T-cell (primary cell): ENCODE results near the gene NAA40. TPM values are rescaled to one million over a fixed set of nuclear protein-coding genes. Genes with fewer than 3 reads are reported as not detected.

Source experiments
- ATAC-seq, 4 experiments: fragments of 200-7000 bp in 3 of 4; fragments of 150-1000 bp in 1 of 4; cut with Tn5 transposase; replicated peaks in 1 of 4; 1 replicate in 3 of 4; 2 replicates in 1 of 4; pipeline ENCODE4 v1.10.0; 2021; ENCODE audit warnings: moderate library complexity in 3 of 4, mild to moderate bottlenecking in 2 of 4, moderate number of reproducible peaks in 1 of 4
- CTCF ChIA-PET, 2 donors: fragments of 300-600 bp; sonication (Branson Sonifier 250); formaldehyde crosslinking; loops; one replicate each; lab custom pipeline; 2022; ENCODE audit warnings: antibody characterized with exemption in 2 of 2; lab: Charles Lee
- POLR2A ChIA-PET, 2 donors: fragments of 300-600 bp; sonication (Branson Sonifier 250); formaldehyde crosslinking; loops; one replicate each; lab custom pipeline; 2022; ENCODE audit warnings: antibody characterized with exemption in 2 of 2; lab: Charles Lee
- DNase-seq, 35 experiments: peaks; one replicate each; pipeline versions ENCODE4 v3.0.0 to v3.0.0-alpha.2; 2013 to 2023
- H3K27ac ChIP-seq: one replicate; pipeline ENCODE4 v1.5.1; 2013; ENCODE audit warnings: low read length
- H3K27me3 ChIP-seq, 2 experiments: replicated peaks in 1 of 2; 1 replicate in 1 of 2; 2 replicates in 1 of 2; pipeline versions ENCODE4 v1.6.1 to v1.7.0; 2013; ENCODE audit warnings: low read length in 1 of 2, mixed read lengths in 1 of 2; ENCODE audit not compliant: control insufficient read depth in 2 of 2, insufficient read depth in 2 of 2; ENCODE audit errors: extremely low read depth in 1 of 2
- H3K36me3 ChIP-seq, 2 donors: 1 replicate in 1 of 2; 2 replicates in 1 of 2; pipeline versions ENCODE4 v1.6.1 to v1.7.0; 2013; ENCODE audit warnings: low read length in 1 of 2; ENCODE audit not compliant: control insufficient read depth in 2 of 2, insufficient read depth in 1 of 2; ENCODE audit errors: extremely low read depth in 1 of 2
- H3K4me1 ChIP-seq, 2 experiments: 1 replicate in 1 of 2; 2 replicates in 1 of 2; pipeline versions ENCODE4 v1.6.1 to v1.7.0; 2013; ENCODE audit warnings: low read length in 2 of 2, mixed read lengths in 1 of 2; ENCODE audit not compliant: insufficient read depth in 2 of 2, control insufficient read depth in 1 of 2; ENCODE audit errors: extremely low read depth in 1 of 2
- H3K4me3 ChIP-seq, 2 donors: 1 replicate in 1 of 2; 2 replicates in 1 of 2; pipeline versions ENCODE4 v1.5.1 to v1.7.0; 2013; ENCODE audit warnings: mild to moderate bottlenecking in 2 of 2, low read length in 1 of 2, moderate library complexity in 1 of 2; ENCODE audit not compliant: control insufficient read depth in 1 of 2; ENCODE audit errors: extremely low read depth in 1 of 2
- H3K9me3 ChIP-seq: 2 replicates; pipeline ENCODE4 v1.7.0; 2013
- H3K27ac Mint-ChIP-seq, 2 donors: one replicate each; pipeline ENCODE4 v1.8.0; 2020 to 2021; ENCODE audit warnings: mild to moderate bottlenecking in 2 of 2, mixed read lengths in 2 of 2
- H3K27me3 Mint-ChIP-seq, 2 donors: one replicate each; pipeline ENCODE4 v1.8.0; 2021 to 2022; ENCODE audit warnings: mixed read lengths in 2 of 2
- H3K36me3 Mint-ChIP-seq: one replicate; pipeline ENCODE4 v1.8.0; 2021; ENCODE audit warnings: mixed read lengths
- H3K4me1 Mint-ChIP-seq, 3 donors: one replicate each; pipeline ENCODE4 v1.8.0; 2020 to 2022; ENCODE audit warnings: mixed read lengths in 3 of 3, mild to moderate bottlenecking in 1 of 3
- H3K4me3 Mint-ChIP-seq, 3 donors: one replicate each; pipeline ENCODE4 v1.8.0; 2020 to 2022; ENCODE audit warnings: mild to moderate bottlenecking in 3 of 3, mixed read lengths in 3 of 3, moderate library complexity in 3 of 3
- H3K9me3 Mint-ChIP-seq, 3 donors: one replicate each; pipeline ENCODE4 v1.8.0; 2020 to 2022; ENCODE audit warnings: mixed read lengths in 3 of 3
- WGBS: methylation state at CpG from one replicate; pipeline ENCODE4 v1.1.5; 2013; ENCODE audit warnings: missing lambda C conversion rate; ENCODE audit not compliant: insufficient coverage; 5-methylcytosine and 5-hydroxymethylcytosine counted together
- total RNA-seq, 35 experiments: library from RNA in 6 of 35; stranded (reverse) in 6 of 35; fragments of 120-200 nt in 1 of 35; gene quantifications; one replicate each; pipeline versions ENCODE4 v1.2.1 to v1.2.4 and lab custom pipeline; 2013 to 2026

The NAA40 gene
- total RNA-seq, 5 donors from 2014 or later (not counting 1 experiment from before 2014, with no cell fraction given): 19.0 to 27.5 (median 23.5) TPM

DNA sequence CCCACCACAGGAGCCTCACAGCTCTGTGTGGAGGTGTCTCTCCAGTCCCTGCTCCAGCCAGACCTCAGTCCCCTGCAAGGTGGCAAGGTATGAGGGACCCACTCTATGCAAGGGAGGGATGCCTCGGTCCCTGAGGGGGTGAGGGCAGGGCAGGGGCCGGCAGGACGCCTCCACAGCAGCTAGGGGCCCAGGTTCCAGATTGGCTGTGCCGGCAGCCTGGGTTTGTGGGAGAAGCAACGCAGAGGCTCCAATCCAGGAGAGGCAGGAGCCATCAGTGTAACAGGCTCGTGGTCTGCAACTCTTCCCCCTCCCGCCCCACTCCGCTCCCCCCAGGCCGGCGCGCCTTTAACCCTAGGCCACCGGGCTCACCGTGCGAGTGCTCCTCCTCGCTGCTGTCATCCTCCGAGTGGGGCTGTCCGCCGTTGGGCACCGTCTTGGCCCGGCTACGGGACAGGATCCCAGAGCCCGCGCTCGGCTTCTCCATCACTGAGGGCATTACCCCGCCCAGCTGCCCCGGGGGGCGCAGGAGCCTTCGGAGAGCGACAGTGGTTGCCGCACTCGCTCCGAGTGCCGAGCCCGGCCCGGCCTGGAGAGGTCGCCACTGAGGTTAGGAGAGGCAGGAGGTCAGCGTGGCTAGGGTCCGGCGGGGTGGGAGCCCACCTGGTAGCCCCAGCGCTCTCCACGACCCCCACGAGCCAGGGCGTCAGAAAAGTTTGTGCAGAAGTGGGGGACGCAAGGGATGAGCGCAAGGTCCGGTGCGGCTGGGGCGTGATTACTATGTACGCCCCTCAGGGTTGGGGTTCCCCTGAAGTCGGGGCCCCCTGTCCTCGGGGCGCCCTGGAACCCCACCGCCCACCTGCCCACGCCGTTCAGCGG, 22.6 kb upstream of the NAA40 start:
- Histone ChIP-seq H3K36me3 (no peaks in the 10 kb centered on the region), H3K27ac (no peak overlapping the region), H3K9me3 (no peaks in the 10 kb centered on the region), H3K4me3 (peak overlapping the region; percentile 54 to 67), H3K27me3 (peaks cover 0 to 28% of the 10 kb centered on the region in 2 experiments), H3K4me1 (peaks cover 9 to 51% of the 10 kb centered on the region in 2 experiments)
- no peak overlapping the region for H3K27ac Mint-ChIP-seq
- ATAC-seq (peak in 3 of 4 experiments; percentile 27 to 34 (median 30)), DNase-seq (peak in 10 of 35 experiments; percentile 14 to 38 (median 28))
- H3K9me3 Mint-ChIP-seq: no peaks in the 10 kb centered on the region
- 4% methylated on average over 43 of the region's 56 CpGs for WGBS
- H3K4me1 Mint-ChIP-seq: peaks cover 15 to 26% (median 17%) of the 10 kb centered on the region in 3 donors
- peak overlapping the region; percentile 70 to 82 (median 78) for H3K4me3 Mint-ChIP-seq
- H3K36me3 Mint-ChIP-seq: no peaks in the 10 kb centered on the region
- ChIA-PET POLR2A (interaction anchor here in 1 of 2 donors (0.6 kb wide), 2 partner anchors 108 to 166 kb away, joined by 3 to 5 read pairs; no protein-coding TSS in a partner anchor), CTCF (no interaction called here)
- no peaks in the 10 kb centered on the region for H3K27me3 Mint-ChIP-seq

GRCh38 chr11:63916837-63917691, 21.7 kb upstream of the NAA40 start, which contains the start of gene RCOR2:
Gene RCOR2 (minus strand): TSS chr11:63917164. CDS start chr11:63916456, 708 bp downstream.
- Mint-ChIP-seq H3K27ac (peak within 1 kb of the TSS in 1 of 2 donors; percentile 52), H3K4me3 (peak within 1 kb of the TSS; percentile 72 to 82 (median 78)), H3K4me1 (peaks cover 15 to 26% (median 17%) of the 10 kb centered on the region in 3 donors), H3K36me3 (no peaks in the 10 kb centered on the region), H3K27me3 (no peaks in the 10 kb centered on the region), H3K9me3 (no peaks in the 10 kb centered on the region)
- no peaks in the 10 kb centered on the region for H3K9me3 ChIP-seq
- ATAC-seq (peak; percentile 61 to 78 (median 68)), DNase-seq (peak in 34 of 35 experiments; percentile 27 to 76 (median 48))
- POLR2A ChIA-PET: interaction anchor here in 1 of 2 donors (0.6 kb wide), 2 partner anchors 109 to 165 kb away, joined by 3 to 5 read pairs; no protein-coding TSS in a partner anchor
- peaks cover 0 to 28% of the 10 kb centered on the region in 2 experiments for H3K27me3 ChIP-seq
- H3K4me3 ChIP-seq: peak within 1 kb of the TSS; percentile 54 to 67
- peaks cover 9 to 51% of the 10 kb centered on the region in 2 experiments for H3K4me1 ChIP-seq
- no peak within 1 kb of the TSS for H3K27ac ChIP-seq
- under 1% methylated on average over 57 of the region's 85 CpGs for WGBS
- CTCF ChIA-PET: no interaction called here
- no peaks in the 10 kb centered on the region for H3K36me3 ChIP-seq

DNA sequence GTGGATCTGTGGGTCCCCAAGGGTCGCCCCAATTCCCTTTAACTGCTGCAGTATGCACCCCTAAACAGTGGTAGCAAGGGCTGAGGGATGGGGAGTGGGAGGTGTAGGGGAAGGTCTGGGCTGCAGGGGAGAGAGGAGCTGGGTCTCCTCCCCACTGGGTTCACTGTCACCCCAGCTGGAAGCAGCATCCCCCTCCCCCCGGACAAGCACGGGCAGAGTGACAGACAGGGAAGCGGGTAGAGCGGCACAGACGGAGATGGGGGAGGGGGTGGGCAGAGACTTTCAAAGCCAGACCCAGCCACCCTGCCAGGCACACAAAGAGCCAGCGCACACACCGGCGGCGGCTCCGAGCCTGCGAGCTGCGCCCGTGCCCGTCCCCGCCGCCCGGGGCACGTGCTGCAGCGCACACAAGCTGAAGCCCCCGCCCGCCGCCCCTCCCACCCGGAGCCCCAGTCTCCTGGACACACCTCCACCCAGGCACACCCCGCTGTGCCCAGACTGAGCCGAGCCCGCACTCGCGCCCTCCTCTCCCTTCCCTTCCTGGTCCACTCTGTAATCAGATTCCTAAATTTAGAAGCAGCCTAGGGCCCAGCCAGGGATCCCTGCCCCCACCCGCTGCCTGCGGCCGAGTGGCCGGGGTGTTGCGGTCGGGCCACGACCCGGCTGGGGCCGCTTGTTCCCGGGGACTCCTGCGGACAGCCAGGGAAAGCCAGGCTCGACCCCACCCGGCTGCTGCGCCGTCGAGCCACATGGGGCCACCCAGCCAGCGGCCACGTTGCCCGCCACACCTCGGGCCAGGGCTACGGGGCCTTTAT, 20.9 kb upstream of the NAA40 start:
- H3K27ac ChIP-seq: no peak overlapping the region
- DNase-seq: peak in 22 of 35 experiments; percentile 14 to 60 (median 33)

GRCh38 chr11:63918507-63919191, 20.2 kb upstream of the NAA40 start:
- ATAC-seq (no peak), DNase-seq (no peak)
- H3K4me3 ChIP-seq: no peak overlapping the region
- H3K27me3 Mint-ChIP-seq: no peaks in the 10 kb centered on the region
- no peaks in the 10 kb centered on the region for H3K9me3 Mint-ChIP-seq
- peaks cover 15 to 26% (median 17%) of the 10 kb centered on the region in 3 donors for H3K4me1 Mint-ChIP-seq
- ChIA-PET POLR2A (no interaction called here), CTCF (no interaction called here)
- peak overlapping the region; percentile 14 to 82 (median 17) for H3K4me3 Mint-ChIP-seq
- no peaks in the 10 kb centered on the region for H3K36me3 Mint-ChIP-seq
- peak overlapping the region; percentile 11 to 52 for H3K27ac Mint-ChIP-seq
- WGBS: 24% methylated on average over 3 of the region's 9 CpGs
- peaks cover 0 to 26% of the 10 kb centered on the region in 2 experiments for H3K27me3 ChIP-seq
- H3K27ac ChIP-seq: no peak overlapping the region
- no peaks in the 10 kb centered on the region for H3K9me3 ChIP-seq
- peaks cover 9 to 51% of the 10 kb centered on the region in 2 experiments for H3K4me1 ChIP-seq
- H3K36me3 ChIP-seq: no peaks in the 10 kb centered on the region

More for the DNA sequence above, 20.9 kb upstream of the NAA40 start:
- H3K4me1 ChIP-seq: peaks cover 9 to 51% of the 10 kb centered on the region in 2 experiments
- H3K36me3 ChIP-seq: no peaks in the 10 kb centered on the region
- Mint-ChIP-seq H3K27me3 (no peaks in the 10 kb centered on the region), H3K4me3 (peak overlapping the region; percentile 72 to 82 (median 72)), H3K27ac (peak overlapping the region in 1 of 2 donors; percentile 52), H3K9me3 (no peaks in the 10 kb centered on the region), H3K36me3 (no peaks in the 10 kb centered on the region), H3K4me1 (peaks cover 15 to 26% (median 17%) of the 10 kb centered on the region in 3 donors)
- ATAC-seq: peak; percentile 8 to 59 (median 28)
- ChIA-PET CTCF (no interaction called here), POLR2A (interaction anchor here in 1 of 2 donors (0.6 kb wide), 1 partner anchor 119 kb away, joined by 5 read pairs; no protein-coding TSS in a partner anchor)
- peaks cover 0 to 28% of the 10 kb centered on the region in 2 experiments for H3K27me3 ChIP-seq
- WGBS: 41% methylated on average over 37 of the region's 50 CpGs
- peak overlapping the region; percentile 32 to 49 for H3K4me3 ChIP-seq
- H3K9me3 ChIP-seq: no peaks in the 10 kb centered on the region
